ENCODE data around the gene MUSTN1.

- TF ChIP-seq POLR2A (IDR thresholded peaks at IDR 0.05; ENCODE audit: low read length) = no peak
- TF ChIP-seq GATA1 (IDR thresholded peaks at IDR 0.05; ENCODE audit: low read depth, low read length) = no peak
These were observed 19.2 kb upstream of the MUSTN1 start for GRCh38 chr3:52854013-52854412.

Measured in erythroblast (primary cell).